ENCODE results near the gene DSP.

The DSP gene, protein sequence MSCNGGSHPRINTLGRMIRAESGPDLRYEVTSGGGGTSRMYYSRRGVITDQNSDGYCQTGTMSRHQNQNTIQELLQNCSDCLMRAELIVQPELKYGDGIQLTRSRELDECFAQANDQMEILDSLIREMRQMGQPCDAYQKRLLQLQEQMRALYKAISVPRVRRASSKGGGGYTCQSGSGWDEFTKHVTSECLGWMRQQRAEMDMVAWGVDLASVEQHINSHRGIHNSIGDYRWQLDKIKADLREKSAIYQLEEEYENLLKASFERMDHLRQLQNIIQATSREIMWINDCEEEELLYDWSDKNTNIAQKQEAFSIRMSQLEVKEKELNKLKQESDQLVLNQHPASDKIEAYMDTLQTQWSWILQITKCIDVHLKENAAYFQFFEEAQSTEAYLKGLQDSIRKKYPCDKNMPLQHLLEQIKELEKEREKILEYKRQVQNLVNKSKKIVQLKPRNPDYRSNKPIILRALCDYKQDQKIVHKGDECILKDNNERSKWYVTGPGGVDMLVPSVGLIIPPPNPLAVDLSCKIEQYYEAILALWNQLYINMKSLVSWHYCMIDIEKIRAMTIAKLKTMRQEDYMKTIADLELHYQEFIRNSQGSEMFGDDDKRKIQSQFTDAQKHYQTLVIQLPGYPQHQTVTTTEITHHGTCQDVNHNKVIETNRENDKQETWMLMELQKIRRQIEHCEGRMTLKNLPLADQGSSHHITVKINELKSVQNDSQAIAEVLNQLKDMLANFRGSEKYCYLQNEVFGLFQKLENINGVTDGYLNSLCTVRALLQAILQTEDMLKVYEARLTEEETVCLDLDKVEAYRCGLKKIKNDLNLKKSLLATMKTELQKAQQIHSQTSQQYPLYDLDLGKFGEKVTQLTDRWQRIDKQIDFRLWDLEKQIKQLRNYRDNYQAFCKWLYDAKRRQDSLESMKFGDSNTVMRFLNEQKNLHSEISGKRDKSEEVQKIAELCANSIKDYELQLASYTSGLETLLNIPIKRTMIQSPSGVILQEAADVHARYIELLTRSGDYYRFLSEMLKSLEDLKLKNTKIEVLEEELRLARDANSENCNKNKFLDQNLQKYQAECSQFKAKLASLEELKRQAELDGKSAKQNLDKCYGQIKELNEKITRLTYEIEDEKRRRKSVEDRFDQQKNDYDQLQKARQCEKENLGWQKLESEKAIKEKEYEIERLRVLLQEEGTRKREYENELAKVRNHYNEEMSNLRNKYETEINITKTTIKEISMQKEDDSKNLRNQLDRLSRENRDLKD (N-terminal part only)

DNA sequence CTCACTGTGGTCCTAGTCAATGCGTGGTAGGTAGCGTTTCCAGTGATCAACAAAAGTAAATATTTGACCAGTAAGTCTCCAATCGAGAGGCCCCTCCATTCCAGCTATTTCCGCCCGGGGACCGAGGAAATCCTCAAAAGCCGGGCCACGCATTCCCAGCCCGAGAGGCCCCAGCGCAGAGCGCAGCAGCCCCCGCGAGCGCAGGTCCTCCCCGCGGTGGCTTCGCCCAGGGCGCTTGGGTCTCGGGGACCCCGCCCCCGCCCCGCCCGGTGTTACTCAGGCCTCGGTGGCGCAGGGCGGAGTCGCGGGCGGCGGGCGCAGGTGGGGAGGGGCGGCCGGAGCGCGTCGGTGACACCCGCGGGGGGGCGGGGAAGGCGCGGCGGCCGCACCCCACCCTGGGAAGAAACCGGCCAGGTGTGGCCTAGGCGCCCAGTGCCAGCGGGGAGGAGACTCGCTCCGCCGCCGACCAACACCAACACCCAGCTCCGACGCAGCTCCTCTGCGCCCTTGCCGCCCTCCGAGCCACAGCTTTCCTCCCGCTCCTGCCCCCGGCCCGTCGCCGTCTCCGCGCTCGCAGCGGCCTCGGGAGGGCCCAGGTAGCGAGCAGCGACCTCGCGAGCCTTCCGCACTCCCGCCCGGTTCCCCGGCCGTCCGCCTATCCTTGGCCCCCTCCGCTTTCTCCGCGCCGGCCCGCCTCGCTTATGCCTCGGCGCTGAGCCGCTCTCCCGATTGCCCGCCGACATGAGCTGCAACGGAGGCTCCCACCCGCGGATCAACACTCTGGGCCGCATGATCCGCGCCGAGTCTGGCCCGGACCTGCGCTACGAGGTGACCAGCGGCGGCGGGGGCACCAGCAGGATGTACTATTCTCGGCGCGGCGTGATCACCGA is at the start of gene DSP:
TSS of gene DSP (plus strand) at position 497 of the 890 bp plus-strand sequence. CDS start at position 742, 245 bp downstream.
- no peak for DNase-seq (ENCODE audit: low read depth in 2 of 2)

DNA sequence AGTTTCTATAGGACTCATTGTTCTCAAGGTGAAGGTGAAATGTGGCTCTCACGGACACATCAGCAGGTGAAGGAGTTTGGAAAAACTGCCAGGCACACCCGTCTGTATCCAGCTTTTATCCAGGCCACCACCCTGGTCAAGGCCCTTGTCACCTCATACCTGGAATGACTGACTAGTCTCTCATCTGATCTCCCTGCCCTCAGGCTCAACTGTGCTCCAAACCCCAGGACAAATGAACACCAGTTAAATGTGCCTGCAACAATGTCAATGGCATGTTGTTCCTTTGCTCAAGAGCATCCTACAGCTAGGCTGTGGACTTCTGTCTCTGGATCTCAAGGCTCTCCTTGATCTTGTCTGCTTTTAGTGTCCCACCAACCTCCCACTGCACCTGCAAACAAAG is 47.6 kb upstream of the DSP start:
- DNase-seq (ENCODE audit: low read depth in 2 of 2) = no peak

DNA sequence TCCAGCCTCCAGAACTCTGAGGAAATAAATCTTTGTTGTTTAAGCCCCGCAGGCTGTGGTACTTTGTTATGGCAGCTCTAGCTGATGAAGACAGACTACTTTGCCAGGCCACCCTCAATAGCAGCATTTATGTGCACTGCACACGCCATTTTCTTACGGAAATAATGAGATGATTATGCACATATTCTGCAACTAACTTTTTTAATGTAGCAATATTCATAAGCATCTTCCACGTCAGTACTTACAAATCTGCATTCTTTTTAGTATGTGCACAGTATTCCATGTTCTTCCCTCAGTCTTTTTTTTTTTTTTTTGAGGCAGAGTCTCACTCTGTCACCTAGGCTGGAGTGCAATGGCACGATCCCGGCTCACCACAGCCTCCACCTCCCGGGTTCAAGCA is 46.8 kb upstream of the DSP start:
- no peak for DNase-seq (ENCODE audit: low read depth in 2 of 2)

DNA sequence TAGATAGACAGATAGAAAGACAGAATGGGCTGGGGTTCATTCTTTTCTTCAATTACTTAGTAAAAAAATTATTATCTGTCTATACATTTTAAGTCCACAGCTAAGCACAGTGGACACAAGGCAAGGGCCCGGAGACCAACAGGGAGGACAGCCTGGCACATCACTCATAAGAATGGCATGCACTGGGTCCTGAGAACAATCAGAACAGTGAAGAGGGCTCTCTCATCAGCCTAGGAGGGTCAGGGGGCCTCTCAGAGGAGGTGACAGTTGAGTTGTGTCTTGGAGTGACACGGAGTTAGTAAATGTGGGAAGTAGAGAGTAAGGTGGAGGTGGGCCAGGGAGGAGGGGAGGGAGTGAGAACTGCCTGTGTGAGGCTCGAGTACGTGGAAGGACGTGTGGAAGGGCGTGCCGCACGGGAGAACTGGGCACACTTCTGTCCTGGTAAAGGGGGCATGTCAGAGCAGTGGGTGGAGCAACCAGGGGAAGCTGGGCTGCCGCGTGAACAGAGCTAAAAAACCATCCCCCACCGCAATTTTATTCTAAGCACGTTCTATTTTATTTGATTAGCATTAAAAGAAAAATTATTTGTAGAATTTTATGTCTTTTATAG is 45.1 kb upstream of the DSP start:
- DNase-seq (ENCODE audit: low read depth in 2 of 2) = no peak

DNA sequence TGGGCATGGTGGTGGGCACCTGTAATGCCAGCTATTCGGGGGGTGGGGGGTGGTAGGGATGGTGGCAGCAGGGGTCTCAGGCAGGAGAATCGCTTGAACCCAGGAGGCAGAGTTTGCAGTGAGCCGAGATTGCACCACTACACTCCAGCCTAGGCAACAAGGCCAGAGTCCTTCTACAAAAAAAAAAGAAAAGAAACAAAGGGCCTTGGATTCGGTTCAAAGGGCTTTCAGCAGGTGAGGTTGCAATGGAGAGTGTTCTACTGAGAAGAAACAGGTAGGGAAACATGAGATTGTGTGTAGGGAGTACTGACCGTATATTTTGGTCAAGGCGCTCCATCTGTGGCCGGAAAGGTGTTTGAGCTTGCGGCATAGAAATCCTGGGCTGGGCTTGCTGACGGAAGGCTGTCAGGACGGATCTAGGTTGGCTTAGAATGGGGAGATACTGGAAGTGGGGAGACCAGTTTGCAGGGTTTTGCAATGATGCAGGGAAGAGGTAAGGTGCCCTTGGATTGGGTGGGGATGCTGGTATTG is 40.7 kb upstream of the DSP start:
- no peak for DNase-seq (ENCODE audit: low read depth in 2 of 2)

DNA sequence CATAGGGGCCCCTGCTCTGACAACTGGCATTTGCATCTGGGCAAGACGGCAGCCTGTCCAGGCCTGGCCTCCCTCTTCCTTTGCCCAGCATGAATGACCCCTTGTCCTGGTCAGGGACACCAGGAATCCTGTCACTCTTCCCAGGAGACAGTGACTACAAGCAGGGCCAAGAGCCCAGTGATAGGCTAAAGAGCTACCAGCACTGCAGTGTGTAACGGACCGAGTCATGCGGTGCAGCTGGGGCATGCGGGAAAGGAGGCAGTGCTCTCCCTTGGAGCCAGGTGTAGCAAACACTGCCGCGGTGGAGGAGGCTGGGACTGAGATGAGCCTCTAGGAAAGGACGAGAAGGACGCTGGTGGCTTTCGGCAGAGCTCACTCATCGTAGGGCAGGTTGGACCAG is 38.7 kb upstream of the DSP start:
- DNase-seq (ENCODE audit: low read depth in 2 of 2) = no peak

DNA sequence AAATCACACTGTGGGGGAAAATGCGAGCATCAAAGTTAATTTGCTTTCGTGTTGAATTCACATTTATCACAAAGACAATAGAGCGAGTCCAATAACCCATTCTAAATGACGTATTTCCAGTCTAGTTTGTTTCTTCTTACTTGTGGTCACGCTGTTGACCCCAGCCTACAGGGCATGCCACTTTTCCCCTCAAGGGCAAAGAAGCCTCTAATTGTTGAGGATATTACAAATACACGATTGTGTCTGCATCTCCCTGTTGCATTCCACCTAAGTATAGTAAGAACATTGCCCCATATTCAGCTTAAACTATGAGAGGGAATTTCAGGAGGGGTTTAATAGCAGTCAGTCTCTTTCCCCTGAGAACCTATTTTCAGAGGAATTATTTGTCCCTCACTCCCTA is 37.4 kb upstream of the DSP start:
- no peak for DNase-seq (ENCODE audit: low read depth in 2 of 2)

DNA sequence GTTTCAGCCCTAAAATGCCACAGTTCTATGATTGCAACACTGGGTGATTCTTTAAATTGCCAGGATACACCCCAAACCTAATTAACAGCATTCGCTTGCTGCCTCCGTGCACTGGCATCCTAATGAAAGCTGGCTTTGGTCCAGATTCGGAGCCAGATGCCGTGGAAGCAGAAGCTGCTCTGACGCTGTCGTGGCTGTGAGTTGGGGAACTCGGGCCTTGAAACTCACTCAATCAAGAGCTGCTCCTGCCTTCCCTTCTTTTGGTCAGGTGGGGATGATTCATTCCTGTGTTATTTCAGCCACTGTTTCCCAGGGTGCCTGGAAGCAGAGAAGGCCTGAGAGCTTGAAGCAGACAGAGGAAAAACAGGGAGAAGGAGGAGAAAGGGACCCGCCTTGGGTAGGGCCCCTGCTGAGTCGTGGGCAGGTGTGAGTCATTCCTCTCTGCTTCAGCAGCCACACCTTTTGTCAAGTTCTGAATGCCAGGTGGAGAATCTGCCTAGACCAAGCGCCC is 36.2 kb upstream of the DSP start:
- DNase-seq (ENCODE audit: low read depth in 2 of 2) = peak in 1 of 2 donors; percentile 7

DNA sequence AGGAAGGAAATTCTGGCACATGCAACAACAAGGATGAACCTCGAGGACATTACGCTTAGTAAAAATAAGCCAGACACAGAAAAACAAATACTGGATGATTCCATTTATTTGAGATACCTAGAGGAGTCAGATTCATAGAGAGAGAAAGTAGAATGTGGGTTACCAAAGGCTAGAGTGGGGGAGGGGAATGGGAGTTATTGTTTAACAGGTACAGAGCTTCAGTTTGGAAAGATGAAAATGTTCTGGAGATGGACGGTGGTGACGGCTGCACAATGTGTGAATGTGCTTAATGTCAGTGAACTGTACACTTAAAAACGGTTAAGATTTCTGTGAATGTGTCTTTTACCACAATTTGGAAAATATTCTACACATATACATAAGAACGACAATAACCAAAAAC is 33.9 kb upstream of the DSP start:
- no peak for DNase-seq (ENCODE audit: low read depth in 2 of 2)

DNA sequence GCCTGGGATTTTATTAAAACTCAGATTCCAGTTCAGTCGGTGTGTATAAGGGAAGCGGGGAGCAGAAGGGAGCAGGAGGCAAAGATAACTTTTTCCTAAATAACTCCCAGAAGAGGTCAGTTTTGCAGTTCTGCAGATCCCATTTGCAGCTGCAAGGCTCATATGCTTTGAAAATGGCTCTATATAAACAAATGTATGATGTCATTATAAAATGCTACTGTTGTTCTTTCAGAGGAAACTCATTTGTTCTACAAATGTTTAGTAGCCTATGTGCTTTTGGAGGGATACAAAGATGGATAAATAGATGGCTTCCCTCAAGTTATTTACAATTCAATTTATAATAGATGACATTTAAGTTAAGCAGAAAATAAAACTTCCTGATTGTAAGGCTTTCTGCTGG is 29.2 kb upstream of the DSP start:
- DNase-seq (ENCODE audit: low read depth in 2 of 2) = no peak

DNA sequence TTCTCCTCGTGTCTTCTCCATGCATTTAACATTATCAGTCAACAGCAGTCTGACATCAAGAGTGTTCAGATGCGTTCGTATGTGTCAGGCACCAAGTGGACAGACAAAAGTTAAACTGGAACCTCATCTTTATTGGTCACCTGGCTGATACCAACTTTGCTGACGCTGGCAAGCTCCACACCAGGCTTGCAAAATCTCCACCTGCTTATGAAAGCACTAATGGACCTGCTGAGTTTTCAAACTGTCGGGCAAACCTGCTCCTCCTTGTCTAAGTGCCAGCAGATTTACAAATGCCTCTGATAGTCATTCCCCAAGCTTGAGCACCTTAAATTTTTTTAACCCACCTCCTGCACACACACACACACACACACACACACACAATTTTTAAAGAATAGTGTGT is 27.9 kb upstream of the DSP start:
- DNase-seq (ENCODE audit: low read depth in 2 of 2) = no peak

DNA sequence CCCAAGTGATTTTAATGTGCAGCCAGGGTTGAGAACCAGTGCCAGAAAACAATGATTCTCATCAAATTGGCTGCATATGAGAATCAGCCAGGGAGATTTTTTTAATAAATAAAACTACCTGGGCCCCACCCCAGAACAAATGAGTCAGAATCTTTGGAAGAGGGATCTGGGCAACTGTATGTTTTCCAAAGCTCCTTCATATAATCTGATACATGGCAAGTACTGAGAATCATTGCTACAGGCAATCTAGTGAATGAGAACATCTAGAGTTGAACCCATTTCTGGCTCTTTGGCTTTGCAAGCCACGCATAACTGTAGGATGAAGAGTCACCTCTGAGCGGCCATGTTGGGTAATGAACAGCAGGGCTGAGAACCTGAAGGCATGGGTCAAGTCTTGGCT is 26.1 kb upstream of the DSP start:
- DNase-seq (ENCODE audit: low read depth in 2 of 2) = no peak

DNA sequence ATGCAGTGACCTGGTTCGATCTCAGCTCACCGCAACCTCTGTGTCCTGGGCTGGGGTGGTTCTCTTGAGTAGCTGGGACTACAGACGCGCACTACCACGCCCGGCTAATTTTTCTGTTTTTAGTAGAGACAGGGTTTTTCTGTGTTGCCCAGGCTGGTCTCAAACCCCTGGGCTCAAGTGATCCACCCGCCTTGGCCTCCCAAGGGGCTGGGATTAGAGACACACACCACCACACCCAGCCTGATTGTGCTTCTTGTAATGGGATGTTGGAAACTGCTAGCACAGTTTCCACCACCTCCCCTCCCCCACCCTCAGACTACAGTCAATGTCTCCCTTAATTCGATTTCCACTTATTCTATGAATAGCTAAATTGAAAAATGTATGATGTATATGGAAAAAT is 22.6 kb upstream of the DSP start:
- no peak for DNase-seq (ENCODE audit: low read depth in 2 of 2)

DNA sequence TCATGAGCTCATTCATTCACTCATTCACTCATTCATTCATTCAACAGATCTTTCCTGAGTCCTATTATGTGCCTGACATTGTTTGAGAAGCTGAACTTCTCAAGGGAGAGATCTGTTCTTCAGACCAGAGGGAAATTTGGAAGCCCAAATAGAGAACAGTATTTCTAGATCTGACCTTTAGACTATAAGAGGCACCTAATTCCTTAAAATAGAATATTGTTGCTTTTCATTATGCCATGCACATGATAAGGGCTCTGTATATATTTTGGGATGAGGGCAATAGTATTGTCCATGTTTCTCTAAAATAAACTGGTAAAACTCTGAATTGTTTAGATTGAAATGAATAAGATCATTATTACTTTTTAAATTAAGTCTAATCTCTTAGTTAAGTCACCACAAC is 18.6 kb upstream of the DSP start:
- no peak for DNase-seq (ENCODE audit: low read depth in 2 of 2)

DNA sequence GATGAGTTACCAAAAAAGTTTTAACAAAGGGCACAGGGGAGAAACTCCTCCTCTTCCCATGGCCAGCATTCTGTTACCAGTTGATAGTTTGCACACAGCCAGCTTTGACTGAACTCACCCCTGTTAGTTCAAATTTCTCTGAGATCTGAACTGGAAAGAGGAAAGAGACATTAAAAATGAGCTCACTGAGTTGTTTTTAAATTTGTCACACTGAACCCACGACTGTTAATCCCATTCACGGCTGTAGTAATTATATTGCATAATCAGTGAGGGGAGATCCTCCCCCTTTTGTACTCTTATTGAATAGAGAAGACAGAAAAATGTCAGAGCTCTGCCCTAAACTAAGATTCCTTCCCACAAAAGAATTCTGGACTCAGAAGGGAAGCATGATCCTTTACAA is 17.5 kb upstream of the DSP start:
- no peak for DNase-seq (ENCODE audit: low read depth in 2 of 2)

DNA sequence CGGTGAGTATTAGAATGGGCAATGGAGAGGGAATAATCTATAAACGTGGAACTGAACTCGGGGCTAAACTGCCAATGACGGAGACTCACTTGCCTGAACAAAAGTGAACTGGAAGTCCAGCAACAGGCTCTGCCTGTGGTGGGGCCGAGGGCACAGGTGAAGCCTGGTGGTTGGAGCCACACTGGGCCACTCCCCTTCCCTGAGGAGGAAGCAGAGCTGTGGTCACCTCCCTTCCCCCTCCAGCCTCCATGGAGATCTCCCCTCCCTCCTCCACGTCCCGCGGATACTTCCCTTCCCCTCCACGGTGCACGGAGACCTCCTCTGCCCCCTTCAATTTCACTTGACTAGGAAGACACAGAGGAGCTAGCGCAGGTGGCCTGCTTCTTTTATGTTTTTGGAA is 14.7 kb upstream of the DSP start:
- no peak for DNase-seq (ENCODE audit: low read depth in 2 of 2)

DNA sequence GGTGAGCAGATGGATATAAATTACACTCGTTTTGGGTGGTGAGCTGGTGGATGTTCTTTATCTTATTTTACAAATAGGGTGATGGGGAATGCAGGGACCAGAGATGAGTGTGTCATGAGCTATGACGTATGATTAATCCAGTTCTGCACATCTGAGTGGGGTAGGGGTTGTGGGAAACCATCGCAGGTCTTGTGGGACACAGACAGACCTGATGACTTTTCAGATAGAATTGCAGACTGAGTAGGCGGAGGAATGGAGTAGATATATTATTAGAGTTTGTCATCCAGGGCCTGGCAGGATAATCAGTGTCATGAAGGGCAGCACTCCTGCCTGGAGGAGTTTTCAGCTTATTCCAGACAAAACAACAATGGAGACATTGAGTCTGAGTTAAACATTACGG is 12.9 kb upstream of the DSP start:
- no peak for DNase-seq (ENCODE audit: low read depth in 2 of 2)

DNA sequence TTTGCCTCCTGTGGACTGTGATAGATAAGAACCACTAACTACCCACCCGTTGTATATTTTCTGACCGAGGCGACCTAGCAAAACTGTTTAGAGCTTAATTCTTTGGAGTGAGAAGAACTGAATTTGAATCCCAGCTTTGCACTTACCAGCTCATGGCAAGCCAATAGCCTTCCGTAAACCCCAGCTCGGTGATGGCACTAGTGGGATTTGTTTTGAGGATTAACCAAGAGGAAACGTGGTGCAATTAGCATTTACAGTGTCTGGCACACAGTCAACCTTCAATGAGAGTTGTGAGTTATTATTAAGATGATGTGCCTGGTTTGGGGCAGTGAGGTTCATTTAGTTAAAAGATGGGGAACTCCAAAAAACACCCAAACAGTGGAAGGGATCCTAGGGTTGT is 12.3 kb upstream of the DSP start:
- no peak for DNase-seq (ENCODE audit: low read depth in 2 of 2)

DNA sequence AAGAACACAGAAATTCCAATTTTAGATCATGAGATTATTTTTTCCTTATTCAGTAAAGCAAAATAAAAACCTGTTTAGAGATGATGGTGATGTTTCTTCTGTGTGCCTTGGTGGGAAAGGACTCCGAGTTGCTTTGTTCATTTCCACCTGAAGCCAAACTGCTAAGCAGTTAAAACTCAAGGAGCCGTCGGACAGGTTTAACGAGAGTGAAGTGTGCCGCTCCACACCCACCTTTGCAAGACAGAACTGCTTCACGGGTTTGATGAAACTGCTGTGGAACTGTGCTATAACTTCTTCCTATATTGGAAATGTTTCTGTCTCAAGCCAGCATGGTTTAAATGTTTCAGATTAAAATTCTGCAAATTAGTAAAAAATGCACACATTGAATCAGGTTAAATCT is 9.2 kb upstream of the DSP start:
- no peak for DNase-seq (ENCODE audit: low read depth in 2 of 2)

DNA sequence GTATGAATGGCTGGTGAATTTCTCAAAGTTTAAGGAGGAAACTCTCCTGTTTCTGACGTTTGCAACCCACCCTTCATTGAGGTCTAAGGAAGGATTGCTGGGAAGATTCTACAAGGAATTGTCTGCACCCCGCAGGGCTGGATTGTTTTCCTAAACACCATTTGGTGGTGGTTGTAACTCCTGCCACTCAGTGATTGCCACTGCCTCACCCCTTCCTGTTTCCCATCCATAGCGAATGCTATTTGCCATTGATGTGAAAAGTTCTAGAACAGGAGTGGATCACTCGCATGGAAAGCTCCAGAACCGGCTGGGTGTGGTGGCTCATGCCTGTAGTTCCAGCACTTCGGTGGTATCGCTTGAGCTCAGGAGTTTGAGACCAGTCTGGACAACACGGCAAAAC is 8.7 kb upstream of the DSP start:
- no peak for DNase-seq (ENCODE audit: low read depth in 2 of 2)

Measured in stimulated activated CD4-positive, alpha-beta T cell treated with anti-CD3 and anti-CD28 coated beads, Interleukin-15, amount 100 ng/mL, for 48 hours (primary cell).